H9 (cell line): Measurements from ENCODE around the gene DMTF1. TPM values are rescaled to one million over a fixed set of nuclear protein-coding genes. Genes with fewer than 3 reads are reported as not detected.

ENCODE experiments used
- DNase-seq: peaks from one replicate; pipeline ENCODE4 v3.0.0-alpha.2; 2017
- H2AFZ ChIP-seq: one replicate; pipeline ENCODE4 v1.6.1; 2013; ENCODE audit warnings: mild to moderate bottlenecking, low read length, control low read depth, moderate library complexity
- H2AK5ac ChIP-seq: 2 replicates; pipeline ENCODE4 v1.6.1; 2013; ENCODE audit warnings: low read length, control low read depth, mixed read lengths; ENCODE audit not compliant: insufficient read length
- H2BK120ac ChIP-seq: one replicate; pipeline ENCODE4 v1.6.1; 2013; ENCODE audit warnings: low read depth, mild to moderate bottlenecking, low read length, control low read depth, inconsistent platforms; ENCODE audit not compliant: poor library complexity, severe bottlenecking
- H2BK12ac ChIP-seq: 2 replicates; pipeline ENCODE4 v1.6.1; 2013; ENCODE audit warnings: low read length, control low read depth, mixed read lengths, low read depth; ENCODE audit not compliant: insufficient read length
- H2BK15ac ChIP-seq: 2 replicates; pipeline ENCODE4 v1.6.1; 2013; ENCODE audit warnings: low read depth, low read length, control low read depth
- H2BK20ac ChIP-seq: one replicate; pipeline ENCODE4 v1.6.1; 2013; ENCODE audit warnings: low read depth, mild to moderate bottlenecking, low read length, control low read depth, inconsistent platforms; ENCODE audit not compliant: poor library complexity, severe bottlenecking
- H2BK5ac ChIP-seq: 2 replicates; pipeline ENCODE4 v1.6.1; 2013; ENCODE audit warnings: low read length, control low read depth, mixed read lengths; ENCODE audit not compliant: insufficient read length
- H3K14ac ChIP-seq: 2 replicates; pipeline ENCODE4 v1.6.1; 2013; ENCODE audit warnings: low read length, control low read depth; ENCODE audit not compliant: insufficient read depth
- H3K18ac ChIP-seq: 2 replicates; pipeline ENCODE4 v1.6.1; 2013; ENCODE audit warnings: low read depth, mild to moderate bottlenecking, mixed read lengths, low read length, control low read depth; ENCODE audit not compliant: insufficient read length
- H3K23ac ChIP-seq: 2 replicates; pipeline ENCODE4 v1.6.1; 2013; ENCODE audit warnings: low read length, control low read depth, mixed read lengths, low read depth; ENCODE audit not compliant: insufficient read length
- H3K23me2 ChIP-seq: 2 replicates; pipeline ENCODE4 v1.6.1; 2013; ENCODE audit warnings: low read depth, mild to moderate bottlenecking, mixed read lengths, low read length, control low read depth; ENCODE audit not compliant: insufficient read length, poor library complexity, severe bottlenecking
- H3K27ac ChIP-seq: 2 replicates; pipeline ENCODE4 v1.5.1; 2013; ENCODE audit warnings: low read length, control low read depth, mixed read lengths, low read depth; ENCODE audit not compliant: insufficient read length
- H3K27me3 ChIP-seq: 2 replicates; pipeline ENCODE4 v1.6.1; 2013; ENCODE audit warnings: low read length, control low read depth, inconsistent platforms; ENCODE audit not compliant: insufficient read depth
- H3K4ac ChIP-seq: 2 replicates; pipeline ENCODE4 v1.6.1; 2013; ENCODE audit warnings: low read depth, mild to moderate bottlenecking, control low read depth, inconsistent platforms, low read length, moderate library complexity
- H3K4me1 ChIP-seq: 2 replicates; pipeline ENCODE4 v1.6.1; 2013; ENCODE audit warnings: low read length, control low read depth, inconsistent platforms; ENCODE audit not compliant: insufficient read depth
- H3K4me2 ChIP-seq: 2 replicates; pipeline ENCODE4 v1.6.1; 2013; ENCODE audit warnings: low read length, control low read depth, mixed read lengths; ENCODE audit not compliant: insufficient read length, insufficient read depth
- H3K56ac ChIP-seq: 2 replicates; pipeline ENCODE4 v1.6.1; 2013; ENCODE audit warnings: low read depth, mild to moderate bottlenecking, mixed read lengths, low read length, control low read depth; ENCODE audit not compliant: insufficient read length
- H3K79me1 ChIP-seq: 2 replicates; pipeline ENCODE4 v1.6.1; 2013; ENCODE audit warnings: low read depth, mild to moderate bottlenecking, moderate library complexity, low read length, control low read depth, inconsistent platforms; ENCODE audit not compliant: insufficient read depth, poor library complexity, severe bottlenecking
- H3K79me2 ChIP-seq: 2 replicates; pipeline ENCODE4 v1.6.1; 2013; ENCODE audit warnings: low read length, control low read depth, inconsistent platforms; ENCODE audit not compliant: insufficient read depth
- H3K9ac ChIP-seq: 2 replicates; pipeline ENCODE4 v1.6.1; 2013; ENCODE audit warnings: low read length, control low read depth, mixed read lengths; ENCODE audit not compliant: insufficient read length; ENCODE audit errors: extremely low read depth
- H3K9me3 ChIP-seq: one replicate; pipeline ENCODE4 v1.6.1; 2013; ENCODE audit warnings: low read depth, low read length, inconsistent platforms; ENCODE audit not compliant: control insufficient read depth
- H3T11ph ChIP-seq: one replicate; pipeline ENCODE4 v1.6.1; 2013; ENCODE audit warnings: mild to moderate bottlenecking, low read length, control low read depth, inconsistent platforms
- H4K20me1 ChIP-seq: one replicate; pipeline ENCODE4 v1.6.1; 2013; ENCODE audit not compliant: control insufficient read depth, insufficient read length, insufficient read depth
- H4K5ac ChIP-seq: 2 replicates; pipeline ENCODE4 v1.6.1; 2013; ENCODE audit warnings: low read depth, mild to moderate bottlenecking, mixed read lengths, low read length, control low read depth; ENCODE audit not compliant: insufficient read length
- H4K8ac ChIP-seq: replicated peaks from 2 replicates; pipeline ENCODE4 v1.6.1; 2013; ENCODE audit warnings: low read length, control low read depth, mixed read lengths, low read depth; ENCODE audit not compliant: insufficient read length
- H4K91ac ChIP-seq: 2 replicates; pipeline ENCODE4 v1.6.1; 2013; ENCODE audit warnings: low read depth, mild to moderate bottlenecking, moderate library complexity, mixed read lengths, low read length, control low read depth; ENCODE audit not compliant: insufficient read length
- H3K27ac Mint-ChIP-seq, 3 experiments: 2 replicates in 2 of 3; 3 replicates in 1 of 3; pipeline ENCODE4 v1.8.0; 2020 to 2021; ENCODE audit warnings: mixed read lengths in 3 of 3, mild to moderate bottlenecking in 1 of 3, moderate library complexity in 1 of 3
- H3K27me3 Mint-ChIP-seq: 2 replicates; pipeline ENCODE4 v1.8.0; 2021; ENCODE audit warnings: low read depth, mild to moderate bottlenecking, moderate library complexity, mixed read lengths
- H3K36me3 Mint-ChIP-seq, 3 experiments: 2 replicates in 2 of 3; 3 replicates in 1 of 3; pipeline ENCODE4 v1.8.0; 2020 to 2021; ENCODE audit warnings: low read depth in 3 of 3, mixed read lengths in 3 of 3; ENCODE audit not compliant: insufficient read depth in 1 of 3
- H3K4me1 Mint-ChIP-seq, 2 experiments: 2 replicates each; pipeline ENCODE4 v1.8.0; 2020; ENCODE audit warnings: mixed read lengths in 2 of 2
- H3K4me3 Mint-ChIP-seq, 2 experiments: 2 replicates in 1 of 2; 3 replicates in 1 of 2; pipeline ENCODE4 v1.8.0; 2020 to 2021; ENCODE audit warnings: mild to moderate bottlenecking in 2 of 2, mixed read lengths in 2 of 2, moderate library complexity in 1 of 2
- H3K9me3 Mint-ChIP-seq, 2 experiments: 2 replicates in 1 of 2; 3 replicates in 1 of 2; pipeline ENCODE4 v1.8.0; 2020; ENCODE audit warnings: mild to moderate bottlenecking in 2 of 2, mixed read lengths in 2 of 2, moderate library complexity in 1 of 2
- WGBS: extraction: QIAGEN DNeasy Blood & Tissue Kit; methylation state at CpG from one replicate; pipeline ENCODE4 v1.1.7; 2013; ENCODE audit warnings: missing lambda C conversion rate, low lambda C conversion rate, mixed read lengths; ENCODE audit not compliant: insufficient read length; ENCODE audit errors: extremely low coverage; 5-methylcytosine and 5-hydroxymethylcytosine counted together
- total RNA-seq: library from RNA; stranded (reverse); gene quantifications from 2 replicates; pipeline ENCODE4 v1.2.1, GENCODE V29; 2021
- TF ChIP-seq, protein P1 (sequence below): fragments of 200-600 bp; sonication (generic); conservative IDR thresholded peaks from 3 replicates; pipeline ENCODE4 v1.8.0; 2021; ENCODE audit warnings: antibody characterized with exemption, mild to moderate bottlenecking

The DMTF1 gene
- total RNA-seq, 1 experiment from 2014 or later: 111 TPM

DNA sequence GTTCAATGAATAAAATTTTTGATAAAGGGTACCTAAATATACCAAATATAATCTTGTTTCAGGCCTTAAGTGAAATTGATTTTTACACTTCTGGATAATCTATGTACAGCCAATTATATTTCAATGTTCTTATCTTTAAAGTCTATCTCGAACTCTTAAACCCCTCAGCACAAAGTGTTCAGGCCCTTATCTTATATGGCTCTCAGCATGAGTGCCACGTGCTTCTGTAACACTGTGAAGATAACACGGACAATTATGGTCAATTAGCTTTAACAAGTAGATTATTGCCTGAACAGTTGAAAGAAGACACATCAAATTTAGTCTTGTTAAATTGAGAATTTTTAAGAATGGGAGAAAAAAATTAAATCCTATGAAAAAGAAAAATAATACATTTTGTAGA is 40.4 kb upstream of the DMTF1 start:
- WGBS: no CpG with 5 or more reads among the region's 3 CpGs
- H3K79me2 ChIP-seq: no peaks in the 10 kb centered on the region

More for the DNA sequence above, 40.4 kb upstream of the DMTF1 start:
- H3K4me2 ChIP-seq: no peak overlapping the region
- H3K56ac ChIP-seq: no peak overlapping the region
- no peak overlapping the region for H2AFZ ChIP-seq
- no peak overlapping the region for H4K5ac ChIP-seq
- no peak overlapping the region for H4K8ac ChIP-seq
- H3K18ac ChIP-seq: no peak overlapping the region
- H3K9ac ChIP-seq: no peak overlapping the region
- peaks cover 13 to 20% of the 10 kb centered on the region in 2 experiments for H3K9me3 Mint-ChIP-seq
- no peaks in the 10 kb centered on the region for H4K20me1 ChIP-seq
- no peaks in the 10 kb centered on the region for H3K9me3 ChIP-seq
- no peaks in the 10 kb centered on the region for H3K23me2 ChIP-seq
- peaks cover 7 to 8% (median 8%) of the 10 kb centered on the region in 3 experiments; a peak in 5 of 7 replicates for H3K36me3 Mint-ChIP-seq
- no peak overlapping the region for H3K4ac ChIP-seq
- no peak overlapping the region for H2BK120ac ChIP-seq
- no peak overlapping the region for H2BK15ac ChIP-seq
- no peaks in the 10 kb centered on the region for H3K4me1 ChIP-seq
- H3K27ac ChIP-seq: no peak overlapping the region
- DNase-seq: no peak
- no peak overlapping the region for H3K27ac Mint-ChIP-seq
- H3K27me3 ChIP-seq: no peaks in the 10 kb centered on the region
- no peak overlapping the region for H3K14ac ChIP-seq
- TF ChIP-seq, protein P1, sequence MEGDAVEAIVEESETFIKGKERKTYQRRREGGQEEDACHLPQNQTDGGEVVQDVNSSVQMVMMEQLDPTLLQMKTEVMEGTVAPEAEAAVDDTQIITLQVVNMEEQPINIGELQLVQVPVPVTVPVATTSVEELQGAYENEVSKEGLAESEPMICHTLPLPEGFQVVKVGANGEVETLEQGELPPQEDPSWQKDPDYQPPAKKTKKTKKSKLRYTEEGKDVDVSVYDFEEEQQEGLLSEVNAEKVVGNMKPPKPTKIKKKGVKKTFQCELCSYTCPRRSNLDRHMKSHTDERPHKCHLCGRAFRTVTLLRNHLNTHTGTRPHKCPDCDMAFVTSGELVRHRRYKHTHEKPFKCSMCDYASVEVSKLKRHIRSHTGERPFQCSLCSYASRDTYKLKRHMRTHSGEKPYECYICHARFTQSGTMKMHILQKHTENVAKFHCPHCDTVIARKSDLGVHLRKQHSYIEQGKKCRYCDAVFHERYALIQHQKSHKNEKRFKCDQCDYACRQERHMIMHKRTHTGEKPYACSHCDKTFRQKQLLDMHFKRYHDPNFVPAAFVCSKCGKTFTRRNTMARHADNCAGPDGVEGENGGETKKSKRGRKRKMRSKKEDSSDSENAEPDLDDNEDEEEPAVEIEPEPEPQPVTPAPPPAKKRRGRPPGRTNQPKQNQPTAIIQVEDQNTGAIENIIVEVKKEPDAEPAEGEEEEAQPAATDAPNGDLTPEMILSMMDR: no peak
- H3T11ph ChIP-seq: no peak overlapping the region
- H3K23ac ChIP-seq: no peak overlapping the region
- no peak overlapping the region for H4K91ac ChIP-seq
- no peaks in the 10 kb centered on the region for H3K79me1 ChIP-seq
- H3K27me3 Mint-ChIP-seq: no peaks in the 10 kb centered on the region
- no peaks in the 10 kb centered on the region for H3K4me1 Mint-ChIP-seq
- no peak overlapping the region for H2BK12ac ChIP-seq
- no peak overlapping the region for H3K4me3 Mint-ChIP-seq
- no peak overlapping the region for H2AK5ac ChIP-seq
- no peak overlapping the region for H2BK5ac ChIP-seq
- no peak overlapping the region for H2BK20ac ChIP-seq
